ENCODE results near the gene CDC42SE2. TPM values are rescaled to one million over a fixed set of nuclear protein-coding genes. Genes with fewer than 3 reads are reported as not detected.
A peak's percentile ranks its signal among the peaks of the same experiment; 100 is the strongest.

CDC42SE2 gene
- total RNA-seq, 1 donor from 2014 or later = 29.3 TPM

DNA sequence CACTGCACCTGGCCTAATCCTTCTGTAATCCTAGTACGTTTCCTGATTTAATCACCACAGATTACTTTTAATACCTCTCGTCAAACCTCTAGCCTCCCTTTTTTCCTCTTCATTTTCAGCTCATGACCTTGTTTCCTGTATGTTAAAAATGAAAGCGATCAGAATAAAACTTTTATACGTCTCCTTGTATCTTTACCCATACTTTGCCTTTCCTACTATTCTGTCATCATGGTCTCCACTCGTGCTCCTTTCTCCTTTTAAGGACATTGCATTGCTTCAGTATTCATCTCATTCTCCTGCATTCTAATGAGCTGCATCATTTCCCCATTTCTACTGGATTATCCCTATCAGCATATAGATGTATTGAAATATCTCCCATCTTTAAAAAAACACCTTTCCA, 8.5 kb downstream of the CDC42SE2 start:
- no peaks in the 10 kb centered on the region for H3K9me3 Mint-ChIP-seq (ENCODE audit: low read depth)
- peaks cover 1% of the 10 kb centered on the region for H3K4me1 Mint-ChIP-seq (ENCODE audit: low read depth)
- TF ChIP-seq, protein P1, sequence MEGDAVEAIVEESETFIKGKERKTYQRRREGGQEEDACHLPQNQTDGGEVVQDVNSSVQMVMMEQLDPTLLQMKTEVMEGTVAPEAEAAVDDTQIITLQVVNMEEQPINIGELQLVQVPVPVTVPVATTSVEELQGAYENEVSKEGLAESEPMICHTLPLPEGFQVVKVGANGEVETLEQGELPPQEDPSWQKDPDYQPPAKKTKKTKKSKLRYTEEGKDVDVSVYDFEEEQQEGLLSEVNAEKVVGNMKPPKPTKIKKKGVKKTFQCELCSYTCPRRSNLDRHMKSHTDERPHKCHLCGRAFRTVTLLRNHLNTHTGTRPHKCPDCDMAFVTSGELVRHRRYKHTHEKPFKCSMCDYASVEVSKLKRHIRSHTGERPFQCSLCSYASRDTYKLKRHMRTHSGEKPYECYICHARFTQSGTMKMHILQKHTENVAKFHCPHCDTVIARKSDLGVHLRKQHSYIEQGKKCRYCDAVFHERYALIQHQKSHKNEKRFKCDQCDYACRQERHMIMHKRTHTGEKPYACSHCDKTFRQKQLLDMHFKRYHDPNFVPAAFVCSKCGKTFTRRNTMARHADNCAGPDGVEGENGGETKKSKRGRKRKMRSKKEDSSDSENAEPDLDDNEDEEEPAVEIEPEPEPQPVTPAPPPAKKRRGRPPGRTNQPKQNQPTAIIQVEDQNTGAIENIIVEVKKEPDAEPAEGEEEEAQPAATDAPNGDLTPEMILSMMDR (IDR thresholded peaks at IDR 0.05; ENCODE audit: unreplicated experiment) = no peak
- peaks cover under 1% of the 10 kb centered on the region for H3K36me3 Mint-ChIP-seq (ENCODE audit: insufficient read depth)
- no peaks in the 10 kb centered on the region for H3K27me3 Mint-ChIP-seq
- no peak for DNase-seq (ENCODE audit: low spot score, unreplicated experiment)
- no peak overlapping the region for H3K4me3 Mint-ChIP-seq (ENCODE audit: low read depth)
- no peak overlapping the region for H3K27ac Mint-ChIP-seq

- no peaks in the 10 kb centered on the region for H3K4me1 Mint-ChIP-seq (ENCODE audit: low read depth)
- TF ChIP-seq, protein P1 (IDR thresholded peaks at IDR 0.05; ENCODE audit: unreplicated experiment) = no peak
- H3K4me3 Mint-ChIP-seq (ENCODE audit: low read depth) = no peak overlapping the region
Measured at GRCh38 chr5:131272724-131273123, 8.9 kb downstream of the CDC42SE2 start.

DNA sequence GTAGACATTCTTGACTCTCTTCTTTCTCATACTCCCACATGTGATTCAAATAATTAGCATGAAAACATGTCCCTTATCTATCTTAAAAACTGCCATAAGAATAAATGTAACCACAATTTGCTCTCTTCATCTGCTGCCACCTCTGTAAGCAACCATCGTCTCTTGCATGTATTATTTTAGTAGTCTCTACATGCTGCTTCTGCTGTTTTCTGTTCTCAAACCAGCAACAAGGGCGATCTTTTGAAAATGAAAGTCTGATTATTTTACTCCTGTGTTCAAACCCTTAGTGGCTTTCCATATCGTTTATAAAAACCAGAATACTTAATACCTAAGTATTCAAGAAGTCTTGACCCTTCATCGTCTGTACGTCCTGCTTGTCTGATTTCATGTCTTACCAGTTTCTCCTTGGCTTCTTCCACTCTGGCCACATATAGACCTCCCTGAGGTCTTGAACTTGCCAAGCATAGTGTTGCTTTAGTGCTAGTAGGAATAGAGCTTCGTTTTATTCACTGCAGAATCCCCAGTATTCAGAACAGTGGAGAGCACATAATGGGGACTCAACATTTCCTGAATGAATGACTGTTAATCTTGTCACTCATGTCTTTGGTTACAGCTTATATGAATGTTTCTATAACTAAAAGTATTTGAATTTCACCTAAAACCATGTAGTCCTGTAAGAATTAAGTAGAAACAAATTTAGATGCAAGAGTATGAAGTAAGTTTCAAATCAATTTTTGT, 10.6 kb downstream of the CDC42SE2 start:
- Mint-ChIP-seq H3K27me3 (no peaks in the 10 kb centered on the region), H3K4me1 (ENCODE audit: low read depth) (peaks cover 2% of the 10 kb centered on the region), H3K9me3 (ENCODE audit: low read depth) (no peaks in the 10 kb centered on the region), H3K27ac (no peak overlapping the region), H3K36me3 (ENCODE audit: insufficient read depth) (no peaks in the 10 kb centered on the region), H3K4me3 (ENCODE audit: low read depth) (no peak overlapping the region)
- TF ChIP-seq, protein P1 (IDR thresholded peaks at IDR 0.05; ENCODE audit: unreplicated experiment) = no peak
- DNase-seq (ENCODE audit: low spot score, unreplicated experiment) = no peak

More at GRCh38 chr5:131272724-131273123, 8.9 kb downstream of the CDC42SE2 start:
- no peak overlapping the region for H3K27ac Mint-ChIP-seq
- H3K9me3 Mint-ChIP-seq (ENCODE audit: low read depth) = no peaks in the 10 kb centered on the region
- no peaks in the 10 kb centered on the region for H3K36me3 Mint-ChIP-seq (ENCODE audit: insufficient read depth)
- DNase-seq (ENCODE audit: low spot score, unreplicated experiment) = no peak
- H3K27me3 Mint-ChIP-seq = no peaks in the 10 kb centered on the region

GRCh38 chr5:131276072-131276471, 12.2 kb downstream of the CDC42SE2 start:
- no peaks in the 10 kb centered on the region for H3K36me3 Mint-ChIP-seq (ENCODE audit: insufficient read depth)
- TF ChIP-seq, protein P1 (IDR thresholded peaks at IDR 0.05; ENCODE audit: unreplicated experiment) = no peak
- no peaks in the 10 kb centered on the region for H3K27me3 Mint-ChIP-seq
- DNase-seq (ENCODE audit: low spot score, unreplicated experiment) = no peak
- peaks cover 11% of the 10 kb centered on the region for H3K4me1 Mint-ChIP-seq (ENCODE audit: low read depth)
- H3K27ac Mint-ChIP-seq = no peak overlapping the region
- H3K9me3 Mint-ChIP-seq (ENCODE audit: low read depth) = no peaks in the 10 kb centered on the region
- no peak overlapping the region for H3K4me3 Mint-ChIP-seq (ENCODE audit: low read depth)

DNA sequence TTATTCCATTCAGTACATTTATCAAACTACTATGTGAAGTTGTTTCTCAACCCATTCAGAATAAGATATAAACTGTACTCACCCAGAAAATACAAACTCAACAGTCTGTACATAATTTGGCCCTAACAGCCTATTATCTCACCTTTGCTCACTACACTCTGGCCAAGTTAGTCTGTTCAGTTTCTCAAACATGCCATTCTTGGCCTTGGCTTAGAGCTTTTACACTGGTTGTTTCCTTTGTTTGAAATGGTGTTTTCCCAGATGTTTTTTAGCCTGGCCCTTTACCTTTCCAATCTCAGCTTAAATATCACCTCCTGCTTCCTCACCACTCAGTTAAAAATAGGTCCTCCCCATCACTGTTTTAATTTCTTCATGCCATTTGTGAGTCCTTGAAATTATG, 13.6 kb downstream of the CDC42SE2 start:
- Mint-ChIP-seq H3K36me3 (ENCODE audit: insufficient read depth) (no peaks in the 10 kb centered on the region), H3K4me3 (ENCODE audit: low read depth) (no peak overlapping the region), H3K4me1 (ENCODE audit: low read depth) (peaks cover 19% of the 10 kb centered on the region), H3K27ac (peak overlapping the region; percentile 7), H3K27me3 (no peaks in the 10 kb centered on the region), H3K9me3 (ENCODE audit: low read depth) (no peaks in the 10 kb centered on the region)
- DNase-seq (ENCODE audit: low spot score, unreplicated experiment) = no peak
- TF ChIP-seq, protein P1 (IDR thresholded peaks at IDR 0.05; ENCODE audit: unreplicated experiment) = no peak
